GM21381 (cell line): ENCODE measurements around the gene BAD.

Experiments
- ATAC-seq: cut with Tn5 transposase; IDR thresholded peaks from one replicate; pipeline ENCODE4 v1.9.1; 2021; ENCODE audit warnings: mild to moderate bottlenecking, moderate library complexity; ENCODE audit not compliant: unreplicated experiment

BAD gene

GRCh38 chr11:64232967-64233315 is 51.5 kb downstream of the BAD start:
- no peak for ATAC-seq

GRCh38 chr11:64232182-64232966 is 52.1 kb downstream of the BAD start:
- no peak for ATAC-seq

- no peak for ATAC-seq
These were observed 52.9 kb downstream of the BAD start for GRCh38 chr11:64231546-64231945.

GRCh38 chr11:64230985-64231365 is 53.5 kb downstream of the BAD start:
- no peak for ATAC-seq

GRCh38 chr11:64230171-64230984 is 54.1 kb downstream of the BAD start, which contains the start of gene DNAJC4:
Gene DNAJC4, plus strand, starts transcription at chr11:64230548. Its CDS starts 307 bp downstream, at chr11:64230855.
- ATAC-seq, result peak; percentile 46

- ATAC-seq, result no peak
These were observed 54.7 kb downstream of the BAD start for GRCh38 chr11:64229744-64230170.

GRCh38 chr11:64229090-64229743 is 55.2 kb downstream of the BAD start:
- no peak for ATAC-seq

- ATAC-seq, result no peak
These were observed 57.0 kb downstream of the BAD start for GRCh38 chr11:64227405-64227956.

GRCh38 chr11:64226507-64227051 is 57.9 kb downstream of the BAD start:
- peak; percentile 24 for ATAC-seq

- peak; percentile 54 for ATAC-seq
These were observed 58.6 kb downstream of the BAD start, which contains the start of the genes NUDT22 and TRPT1 for GRCh38 chr11:64225608-64226506. Gene NUDT22, plus strand, starts transcription at chr11:64226274. Its CDS starts 379 bp downstream, at chr11:64226653. Gene TRPT1, minus strand, starts transcription at chr11:64226186. Its CDS starts 326 bp downstream, at chr11:64225860.

GRCh38 chr11:64224891-64225607 is 59.4 kb downstream of the BAD start:
- no peak for ATAC-seq

- no peak for ATAC-seq
These were observed 60.1 kb downstream of the BAD start for GRCh38 chr11:64224151-64224890.

GRCh38 chr11:64223001-64223651 is 61.3 kb downstream of the BAD start:
- ATAC-seq, result no peak

GRCh38 chr11:64222651-64223000 is 61.8 kb downstream of the BAD start:
- ATAC-seq, result no peak

- ATAC-seq, result no peak
These were observed 63.7 kb downstream of the BAD start for GRCh38 chr11:64220798-64221197.

- no peak for ATAC-seq
These were observed 64.2 kb downstream of the BAD start for GRCh38 chr11:64220271-64220670.
